Measurements from ENCODE around the gene CELF2.

CELF2 gene

DNA sequence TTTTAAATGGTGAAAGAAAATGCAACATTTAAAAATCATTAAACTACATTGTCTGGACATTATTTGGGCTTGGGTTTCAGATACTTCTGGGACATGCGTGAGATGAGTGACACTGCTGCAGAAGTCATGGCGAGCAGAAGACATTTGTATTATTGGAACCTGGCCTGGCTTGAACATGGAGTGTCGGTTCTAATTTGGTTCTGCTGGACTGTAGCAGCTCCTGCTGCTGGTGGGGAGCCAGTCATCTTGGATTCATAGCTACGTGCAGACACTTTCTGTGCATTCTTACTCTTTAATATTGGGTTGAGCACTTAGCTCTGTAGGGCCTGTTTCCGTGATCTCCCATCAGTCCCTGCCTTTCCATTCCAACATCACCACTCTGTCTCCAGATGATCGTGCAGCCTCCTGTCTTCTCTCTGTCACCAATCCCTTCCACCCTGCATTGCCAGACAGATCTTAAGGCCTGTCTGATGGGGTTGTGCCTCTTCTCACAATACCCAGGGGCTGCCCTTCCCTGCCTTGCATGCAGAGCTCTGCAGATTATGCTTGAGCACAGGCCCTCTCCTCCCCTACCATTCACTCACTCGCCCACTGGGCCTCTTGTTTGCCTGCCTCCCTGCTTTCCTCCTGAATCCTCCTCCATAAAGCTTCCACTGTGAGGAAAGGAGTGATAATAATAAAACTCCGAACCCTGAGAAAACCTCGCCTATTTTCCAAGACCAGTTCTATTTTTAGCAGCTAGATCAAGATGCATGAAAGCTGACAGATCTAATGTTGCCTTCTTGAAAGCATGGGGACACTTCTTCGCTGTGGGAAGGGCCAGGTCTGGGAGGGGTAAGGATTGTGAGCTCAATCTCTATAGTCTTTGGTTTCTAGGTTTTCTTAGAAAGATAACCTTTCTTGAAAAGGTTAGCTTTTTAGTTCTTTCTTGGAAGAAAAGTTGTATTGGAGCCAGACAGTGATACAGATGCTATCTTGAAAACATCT is 32.9 kb downstream of the CELF2 start:
- in situ Hi-C loops (cut with MboI; ENCODE audit: low pct_unique_long_range_greater_than_20kb, low sequenced_read_pairs, unreplicated experiment): no loop called here
- no peak for DNase-seq (ENCODE audit: low spot score)
- TF ChIP-seq, protein P1, sequence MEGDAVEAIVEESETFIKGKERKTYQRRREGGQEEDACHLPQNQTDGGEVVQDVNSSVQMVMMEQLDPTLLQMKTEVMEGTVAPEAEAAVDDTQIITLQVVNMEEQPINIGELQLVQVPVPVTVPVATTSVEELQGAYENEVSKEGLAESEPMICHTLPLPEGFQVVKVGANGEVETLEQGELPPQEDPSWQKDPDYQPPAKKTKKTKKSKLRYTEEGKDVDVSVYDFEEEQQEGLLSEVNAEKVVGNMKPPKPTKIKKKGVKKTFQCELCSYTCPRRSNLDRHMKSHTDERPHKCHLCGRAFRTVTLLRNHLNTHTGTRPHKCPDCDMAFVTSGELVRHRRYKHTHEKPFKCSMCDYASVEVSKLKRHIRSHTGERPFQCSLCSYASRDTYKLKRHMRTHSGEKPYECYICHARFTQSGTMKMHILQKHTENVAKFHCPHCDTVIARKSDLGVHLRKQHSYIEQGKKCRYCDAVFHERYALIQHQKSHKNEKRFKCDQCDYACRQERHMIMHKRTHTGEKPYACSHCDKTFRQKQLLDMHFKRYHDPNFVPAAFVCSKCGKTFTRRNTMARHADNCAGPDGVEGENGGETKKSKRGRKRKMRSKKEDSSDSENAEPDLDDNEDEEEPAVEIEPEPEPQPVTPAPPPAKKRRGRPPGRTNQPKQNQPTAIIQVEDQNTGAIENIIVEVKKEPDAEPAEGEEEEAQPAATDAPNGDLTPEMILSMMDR (IDR thresholded peaks at IDR 0.05; ENCODE audit: extremely low read depth, insufficient read depth, missing control alignments): no peak

DNA sequence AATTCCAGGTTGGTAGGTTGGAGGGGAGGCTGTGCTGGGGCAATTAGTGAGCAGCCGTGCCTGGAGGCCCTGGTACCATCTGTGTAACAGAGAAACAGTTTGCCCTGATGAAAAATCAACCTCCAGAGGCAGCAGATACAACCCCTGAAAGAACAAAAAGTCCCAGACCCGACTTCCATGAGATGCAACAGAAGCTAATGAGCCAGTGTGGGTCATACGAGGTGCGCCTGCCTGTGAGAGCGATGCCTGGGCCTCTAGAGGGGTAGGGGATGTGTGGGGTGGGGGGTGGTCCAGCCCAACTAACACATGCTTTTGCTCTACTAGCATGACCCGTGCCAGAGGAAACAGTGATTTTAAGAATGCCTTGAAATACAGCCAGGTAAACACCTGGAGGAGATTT is 39.3 kb downstream of the CELF2 start:
- no peak for DNase-seq (ENCODE audit: low spot score)
- in situ Hi-C loops (cut with MboI; ENCODE audit: low pct_unique_long_range_greater_than_20kb, low sequenced_read_pairs, unreplicated experiment): no loop called here
- TF ChIP-seq, protein P1 (IDR thresholded peaks at IDR 0.05; ENCODE audit: extremely low read depth, insufficient read depth, missing control alignments): no peak

DNA sequence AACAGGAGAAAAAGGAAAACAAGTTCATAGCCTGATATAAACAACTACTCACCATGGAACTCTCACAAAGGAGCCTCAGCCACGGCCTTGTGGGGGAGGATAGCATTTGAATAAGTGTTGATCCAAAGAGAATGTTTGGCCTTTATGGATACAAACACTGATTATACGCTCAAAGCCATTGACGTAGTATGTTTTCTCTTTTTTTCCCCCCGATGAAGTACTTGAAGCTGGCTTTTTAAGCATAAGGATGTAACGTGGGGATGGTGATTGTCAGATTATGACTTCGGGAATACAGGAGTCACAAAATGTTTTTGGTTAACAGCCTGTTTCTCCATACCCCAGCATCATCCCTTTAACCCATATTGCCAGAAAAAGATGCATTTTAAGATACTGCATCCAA is 39.8 kb downstream of the CELF2 start:
- in situ Hi-C loops (cut with MboI; ENCODE audit: low pct_unique_long_range_greater_than_20kb, low sequenced_read_pairs, unreplicated experiment): no loop called here
- TF ChIP-seq, protein P1 (IDR thresholded peaks at IDR 0.05; ENCODE audit: extremely low read depth, insufficient read depth, missing control alignments): no peak
- no peak for DNase-seq (ENCODE audit: low spot score)

DNA sequence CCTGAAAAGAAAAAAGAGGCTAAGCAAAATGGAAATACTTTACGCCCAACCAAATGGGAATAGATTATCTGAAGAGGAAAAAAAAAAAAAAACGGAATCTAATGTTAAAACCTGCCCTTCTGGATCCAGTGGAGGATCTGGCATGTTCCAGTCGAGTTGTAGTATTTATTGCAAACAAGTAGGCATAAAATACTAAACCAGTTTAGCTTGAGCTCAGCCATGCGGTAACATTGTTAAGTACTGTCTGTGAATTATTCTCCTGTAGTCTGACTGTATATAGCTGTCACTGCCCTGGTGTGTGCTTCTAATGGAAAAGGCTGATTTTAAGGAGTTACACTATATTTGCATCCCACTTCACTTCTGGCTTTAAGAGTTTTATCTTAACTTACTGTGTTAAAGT is 40.3 kb downstream of the CELF2 start:
- no peak for DNase-seq (ENCODE audit: low spot score)
- in situ Hi-C loops (cut with MboI; ENCODE audit: low pct_unique_long_range_greater_than_20kb, low sequenced_read_pairs, unreplicated experiment): no loop called here
- TF ChIP-seq, protein P1 (IDR thresholded peaks at IDR 0.05; ENCODE audit: extremely low read depth, insufficient read depth, missing control alignments): no peak

DNA sequence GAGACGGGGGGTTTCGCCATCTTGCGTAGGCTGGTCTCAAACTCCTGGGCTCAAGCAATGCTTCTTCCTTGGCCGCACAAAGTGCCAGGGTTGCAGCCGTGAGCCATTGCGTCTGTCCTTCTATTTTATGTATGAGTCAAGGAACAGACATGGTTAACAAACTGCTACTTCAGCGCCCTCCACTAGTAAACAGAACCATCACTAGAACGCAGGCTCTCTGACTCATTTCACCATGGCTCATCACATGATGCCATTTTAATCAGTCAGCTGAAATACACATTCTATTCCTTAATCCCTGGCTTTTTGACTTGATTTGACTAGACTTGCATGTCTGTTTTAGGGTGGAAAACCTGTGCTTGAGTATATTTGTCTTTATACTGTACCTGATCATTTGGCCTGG is 41.3 kb downstream of the CELF2 start:
- in situ Hi-C loops (cut with MboI; ENCODE audit: low pct_unique_long_range_greater_than_20kb, low sequenced_read_pairs, unreplicated experiment): no loop called here
- TF ChIP-seq, protein P1 (IDR thresholded peaks at IDR 0.05; ENCODE audit: extremely low read depth, insufficient read depth, missing control alignments): no peak
- DNase-seq (ENCODE audit: low spot score): no peak

DNA sequence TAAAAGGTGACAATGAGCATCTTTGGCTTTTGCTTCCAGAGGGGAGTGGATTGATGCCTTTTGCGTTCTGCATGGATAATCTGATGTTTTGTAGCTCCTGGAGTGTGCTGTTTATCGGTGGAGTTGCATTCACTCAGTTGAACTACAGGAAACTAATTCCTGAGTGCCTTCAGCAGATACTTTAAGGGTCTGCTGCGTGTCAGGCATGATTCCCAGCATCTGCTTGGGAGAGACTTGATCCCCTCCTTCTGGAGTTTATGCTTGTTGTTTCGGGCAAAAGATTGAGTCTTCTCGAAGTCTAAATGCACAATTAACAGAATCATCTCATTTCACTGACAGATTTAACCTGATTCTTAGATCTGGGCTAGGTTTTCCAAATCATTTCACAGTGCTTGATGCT is 46.2 kb downstream of the CELF2 start:
- DNase-seq (ENCODE audit: low spot score): no peak
- TF ChIP-seq, protein P1 (IDR thresholded peaks at IDR 0.05; ENCODE audit: extremely low read depth, insufficient read depth, missing control alignments): no peak
- in situ Hi-C loops (cut with MboI; ENCODE audit: low pct_unique_long_range_greater_than_20kb, low sequenced_read_pairs, unreplicated experiment): no loop called here

All from GM13977 (cell line).